ENCODE data around the gene CEACAM1. TPM values are rescaled to one million over a fixed set of nuclear protein-coding genes. Genes with fewer than 3 reads are reported as not detected.
A peak's percentile ranks its signal among the peaks of the same experiment; 100 is the strongest.

CEACAM1 gene
- total and polyA plus RNA-seq, 2 of the 13 experiments (the other 11 are each of a cell fraction or from before 2014, with no cell fraction given) = 13.5 to 332 TPM

DNA sequence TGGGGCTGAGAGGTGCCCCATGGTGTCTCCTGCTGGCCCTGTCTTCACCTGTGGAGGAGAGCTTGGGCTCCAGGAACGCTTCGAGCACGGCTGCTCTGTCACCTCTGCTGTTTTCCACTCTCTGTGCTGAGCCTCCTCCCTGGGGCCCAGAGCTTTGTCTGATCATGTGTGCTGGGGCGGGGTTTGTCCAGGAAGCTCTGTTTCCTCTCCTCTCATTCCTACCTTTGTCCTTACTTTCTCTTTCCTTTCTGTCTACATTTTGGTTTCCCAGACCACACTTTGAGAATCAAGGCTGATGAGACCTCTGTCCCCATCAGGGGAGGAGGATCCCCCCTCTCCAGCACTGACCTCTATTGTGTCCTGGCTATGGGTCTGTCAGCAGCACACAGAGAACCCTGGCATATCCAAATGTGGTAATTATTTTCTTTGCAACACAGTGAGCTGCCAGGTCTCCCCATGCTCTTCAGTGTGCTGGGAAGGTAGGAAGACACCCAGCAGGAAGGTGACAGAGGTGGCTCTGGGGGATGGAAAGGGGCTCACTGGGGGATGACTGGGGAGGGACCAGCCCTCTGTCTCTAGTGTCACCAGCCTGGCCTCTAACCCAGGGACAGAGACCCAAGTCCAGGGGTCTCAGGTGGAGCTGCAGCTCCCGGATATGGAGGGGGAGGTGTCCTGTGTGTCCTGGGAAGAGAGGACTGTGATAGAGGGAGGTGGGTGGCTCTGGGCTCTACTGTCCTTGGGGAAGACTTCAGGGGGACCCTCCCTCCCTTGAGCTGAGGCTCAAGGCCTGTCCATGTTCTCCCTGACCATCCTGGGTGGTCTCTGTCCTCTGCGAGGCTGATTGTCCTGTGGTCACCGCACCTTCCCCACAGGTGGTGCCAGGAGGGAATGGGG, at the start of gene CEACAM1 (continued):
- TF ChIP-seq, protein P1, sequence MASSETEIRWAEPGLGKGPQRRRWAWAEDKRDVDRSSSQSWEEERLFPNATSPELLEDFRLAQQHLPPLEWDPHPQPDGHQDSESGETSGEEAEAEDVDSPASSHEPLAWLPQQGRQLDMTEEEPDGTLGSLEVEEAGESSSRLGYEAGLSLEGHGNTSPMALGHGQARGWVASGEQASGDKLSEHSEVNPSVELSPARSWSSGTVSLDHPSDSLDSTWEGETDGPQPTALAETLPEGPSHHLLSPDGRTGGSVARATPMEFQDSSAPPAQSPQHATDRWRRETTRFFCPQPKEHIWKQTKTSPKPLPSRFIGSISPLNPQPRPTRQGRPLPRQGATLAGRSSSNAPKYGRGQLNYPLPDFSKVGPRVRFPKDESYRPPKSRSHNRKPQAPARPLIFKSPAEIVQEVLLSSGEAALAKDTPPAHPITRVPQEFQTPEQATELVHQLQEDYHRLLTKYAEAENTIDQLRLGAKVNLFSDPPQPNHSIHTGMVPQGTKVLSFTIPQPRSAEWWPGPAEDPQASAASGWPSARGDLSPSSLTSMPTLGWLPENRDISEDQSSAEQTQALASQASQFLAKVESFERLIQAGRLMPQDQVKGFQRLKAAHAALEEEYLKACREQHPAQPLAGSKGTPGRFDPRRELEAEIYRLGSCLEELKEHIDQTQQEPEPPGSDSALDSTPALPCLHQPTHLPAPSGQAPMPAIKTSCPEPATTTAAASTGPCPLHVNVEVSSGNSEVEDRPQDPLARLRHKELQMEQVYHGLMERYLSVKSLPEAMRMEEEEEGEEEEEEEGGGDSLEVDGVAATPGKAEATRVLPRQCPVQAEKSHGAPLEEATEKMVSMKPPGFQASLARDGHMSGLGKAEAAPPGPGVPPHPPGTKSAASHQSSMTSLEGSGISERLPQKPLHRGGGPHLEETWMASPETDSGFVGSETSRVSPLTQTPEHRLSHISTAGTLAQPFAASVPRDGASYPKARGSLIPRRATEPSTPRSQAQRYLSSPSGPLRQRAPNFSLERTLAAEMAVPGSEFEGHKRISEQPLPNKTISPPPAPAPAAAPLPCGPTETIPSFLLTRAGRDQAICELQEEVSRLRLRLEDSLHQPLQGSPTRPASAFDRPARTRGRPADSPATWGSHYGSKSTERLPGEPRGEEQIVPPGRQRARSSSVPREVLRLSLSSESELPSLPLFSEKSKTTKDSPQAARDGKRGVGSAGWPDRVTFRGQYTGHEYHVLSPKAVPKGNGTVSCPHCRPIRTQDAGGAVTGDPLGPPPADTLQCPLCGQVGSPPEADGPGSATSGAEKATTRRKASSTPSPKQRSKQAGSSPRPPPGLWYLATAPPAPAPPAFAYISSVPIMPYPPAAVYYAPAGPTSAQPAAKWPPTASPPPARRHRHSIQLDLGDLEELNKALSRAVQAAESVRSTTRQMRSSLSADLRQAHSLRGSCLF (CRISPR knock-in tag; IDR thresholded peaks at IDR 0.05; ENCODE audit: borderline replicate concordance) = no peak
- TF ChIP-seq TEAD3 (CRISPR knock-in tag; optimal IDR thresholded peaks at IDR 0.05; ENCODE audit: borderline replicate concordance) (peak; percentile 40), ZNF788 (CRISPR knock-in tag; IDR thresholded peaks at IDR 0.05; ENCODE audit: borderline replicate concordance) (0 out of 2 replicates have a peak, but pooled peaks have one; percentile 18), GLI4 (CRISPR knock-in tag; IDR thresholded peaks at IDR 0.05; ENCODE audit: borderline replicate concordance) (peak; percentile 24; the same call in 1 of the 2 replicates), NCOA2 (CRISPR knock-in tag; IDR thresholded peaks at IDR 0.05) (peak; percentile 22; the same call in 1 of the 2 replicates), TEAD2 (CRISPR knock-in tag; IDR thresholded peaks at IDR 0.05) (no peak), CREM (IDR thresholded peaks at IDR 0.05) (peak; percentile 35; the same call in 1 of the 2 replicates), CREM (CRISPR knock-in tag; IDR thresholded peaks at IDR 0.05) (no peak), ZNF543 (CRISPR knock-in tag; IDR thresholded peaks at IDR 0.05) (peak; percentile 46; the same call in 1 of the 2 replicates), ZNF792 (CRISPR knock-in tag; IDR thresholded peaks at IDR 0.05) (0 out of 2 replicates have a peak, but pooled peaks have one; percentile 23), KLF12 (CRISPR knock-in tag; IDR thresholded peaks at IDR 0.05; ENCODE audit: borderline replicate concordance) (no peak), SALL1 (CRISPR knock-in tag; IDR thresholded peaks at IDR 0.05) (peak; percentile 34; the same call in 1 of the 2 replicates), SPEN (CRISPR knock-in tag; IDR thresholded peaks at IDR 0.05; ENCODE audit: low read depth) (0 out of 2 replicates have a peak, but pooled peaks have one; percentile 24), REPIN1 (CRISPR knock-in tag; IDR thresholded peaks at IDR 0.05; ENCODE audit: borderline replicate concordance, low read depth) (0 out of 2 replicates have a peak, but pooled peaks have one; percentile 26), ZNF768 (CRISPR knock-in tag; IDR thresholded peaks at IDR 0.05) (peak; percentile 96), MIXL1 (CRISPR knock-in tag; IDR thresholded peaks at IDR 0.05) (no peak)
- TF ChIP-seq, protein P2, sequence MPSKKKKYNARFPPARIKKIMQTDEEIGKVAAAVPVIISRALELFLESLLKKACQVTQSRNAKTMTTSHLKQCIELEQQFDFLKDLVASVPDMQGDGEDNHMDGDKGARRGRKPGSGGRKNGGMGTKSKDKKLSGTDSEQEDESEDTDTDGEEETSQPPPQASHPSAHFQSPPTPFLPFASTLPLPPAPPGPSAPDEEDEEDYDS (CRISPR knock-in tag; IDR thresholded peaks at IDR 0.05) = peak; percentile 96
- TF ChIP-seq, protein P3, sequence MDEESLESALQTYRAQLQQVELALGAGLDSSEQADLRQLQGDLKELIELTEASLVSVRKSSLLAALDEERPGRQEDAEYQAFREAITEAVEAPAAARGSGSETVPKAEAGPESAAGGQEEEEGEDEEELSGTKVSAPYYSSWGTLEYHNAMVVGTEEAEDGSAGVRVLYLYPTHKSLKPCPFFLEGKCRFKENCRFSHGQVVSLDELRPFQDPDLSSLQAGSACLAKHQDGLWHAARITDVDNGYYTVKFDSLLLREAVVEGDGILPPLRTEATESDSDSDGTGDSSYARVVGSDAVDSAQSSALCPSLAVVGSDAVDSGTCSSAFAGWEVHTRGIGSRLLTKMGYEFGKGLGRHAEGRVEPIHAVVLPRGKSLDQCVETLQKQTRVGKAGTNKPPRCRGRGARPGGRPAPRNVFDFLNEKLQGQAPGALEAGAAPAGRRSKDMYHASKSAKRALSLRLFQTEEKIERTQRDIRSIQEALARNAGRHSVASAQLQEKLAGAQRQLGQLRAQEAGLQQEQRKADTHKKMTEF (CRISPR knock-in tag; IDR thresholded peaks at IDR 0.05) = 0 out of 2 replicates have a peak, but pooled peaks have one; percentile 29
- TF ChIP-seq, protein P4, sequence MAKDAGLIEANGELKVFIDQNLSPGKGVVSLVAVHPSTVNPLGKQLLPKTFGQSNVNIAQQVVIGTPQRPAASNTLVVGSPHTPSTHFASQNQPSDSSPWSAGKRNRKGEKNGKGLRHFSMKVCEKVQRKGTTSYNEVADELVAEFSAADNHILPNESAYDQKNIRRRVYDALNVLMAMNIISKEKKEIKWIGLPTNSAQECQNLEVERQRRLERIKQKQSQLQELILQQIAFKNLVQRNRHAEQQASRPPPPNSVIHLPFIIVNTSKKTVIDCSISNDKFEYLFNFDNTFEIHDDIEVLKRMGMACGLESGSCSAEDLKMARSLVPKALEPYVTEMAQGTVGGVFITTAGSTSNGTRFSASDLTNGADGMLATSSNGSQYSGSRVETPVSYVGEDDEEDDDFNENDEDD (CRISPR knock-in tag; IDR thresholded peaks at IDR 0.05; ENCODE audit: borderline replicate concordance) = peak; percentile 32; the same call in 1 of the 2 replicates

Measured in HepG2 (cell line).